Suprapubic skin (tissue), 3 donors: ENCODE results near the gene KLF12.

ENCODE experiments used
- CTCF ChIP-seq, 2 donors: fragments of 200-600 bp in 1 of 2; fragments of 450-650 bp in 1 of 2; sonication (generic) in 1 of 2; IDR thresholded peaks; one replicate each; pipeline ENCODE4 v1.5.1; 2016 to 2019; ENCODE audit warnings: antibody characterized with exemption in 2 of 2, mild to moderate bottlenecking in 1 of 2, moderate library complexity in 1 of 2
- EP300 ChIP-seq: sonication (generic); formaldehyde crosslinking; IDR thresholded peaks from one replicate; pipeline ENCODE4 v1.6.1; 2017; ENCODE audit warnings: antibody characterized with exemption
- POLR2A ChIP-seq, 2 donors: fragments of 450-650 bp; IDR thresholded peaks; one replicate each; pipeline ENCODE4 v1.6.1; 2017; ENCODE audit warnings: antibody characterized with exemption in 2 of 2, mild to moderate bottlenecking in 2 of 2, moderate library complexity in 2 of 2

- TF ChIP-seq CTCF (IDR thresholded peaks at IDR 0.05) = no peak
- TF ChIP-seq POLR2A (IDR thresholded peaks at IDR 0.05) = no peak
- TF ChIP-seq EP300 = no peak
These were observed 41.5 kb downstream of the KLF12 start for GRCh38 chr13:74092711-74093110.
